Smooth muscle cell (in vitro differentiated cells): ENCODE measurements around the gene SUPV3L1. TPM values are rescaled to one million over a fixed set of nuclear protein-coding genes. Genes with fewer than 3 reads are reported as not detected.

Source experiments
- DNase-seq: peaks from one replicate; lab custom pipeline; 2025; ENCODE audit not compliant: unreplicated experiment; lab: John Stamatoyannopoulos, UW
- H2AFZ ChIP-seq: fragments of 200-600 bp; sonication (generic); 2 replicates; pipeline ENCODE4 v1.6.0; 2016; ENCODE audit warnings: antibody characterized with exemption, low read depth, mild to moderate bottlenecking
- H3F3A ChIP-seq: fragments of 200-600 bp; sonication (generic); 2 replicates; pipeline ENCODE4 v1.6.0; 2017; ENCODE audit warnings: antibody characterized with exemption, low read depth
- H3K27ac ChIP-seq: fragments of 200-600 bp; sonication (generic); 2 replicates; pipeline ENCODE4 v1.5.1; 2016; ENCODE audit warnings: low read depth, mild to moderate bottlenecking
- H3K27me3 ChIP-seq: fragments of 200-600 bp; sonication (generic); 2 replicates; pipeline ENCODE4 v1.6.1; 2016; ENCODE audit warnings: low read depth, mild to moderate bottlenecking
- H3K36me3 ChIP-seq: fragments of 200-600 bp; sonication (generic); 2 replicates; pipeline ENCODE4 v1.5.1; 2016; ENCODE audit warnings: low read depth
- H3K4me1 ChIP-seq: fragments of 200-600 bp; sonication (generic); 2 replicates; pipeline ENCODE4 v1.5.1; 2016; ENCODE audit warnings: low read depth
- H3K4me2 ChIP-seq: fragments of 200-600 bp; sonication (generic); 2 replicates; pipeline ENCODE4 v1.6.0; 2016; ENCODE audit warnings: mild to moderate bottlenecking
- H3K4me3 ChIP-seq: fragments of 200-600 bp; sonication (generic); 2 replicates; pipeline ENCODE4 v1.5.1; 2016; ENCODE audit warnings: mild to moderate bottlenecking
- H3K79me2 ChIP-seq: fragments of 200-600 bp; sonication (generic); 2 replicates; pipeline ENCODE4 v1.6.0; 2016; ENCODE audit warnings: low read depth, mild to moderate bottlenecking
- H3K9ac ChIP-seq: fragments of 200-600 bp; sonication (generic); 2 replicates; pipeline ENCODE4 v1.6.0; 2016; ENCODE audit warnings: low read depth
- H3K9me3 ChIP-seq: fragments of 200-600 bp; sonication (generic); replicated peaks from 2 replicates; pipeline ENCODE4 v1.5.1; 2016; ENCODE audit warnings: low read depth
- H4K20me1 ChIP-seq: fragments of 200-600 bp; sonication (generic); 2 replicates; pipeline ENCODE4 v1.6.0; 2016; ENCODE audit warnings: low read depth
- WGBS: methylation state at CpG from one replicate; pipeline ENCODE4 v1.1.7; 2016; ENCODE audit warnings: low lambda C conversion rate; 5-methylcytosine and 5-hydroxymethylcytosine counted together
- polyA plus RNA-seq: library from polyadenylated mRNA; unstranded; fragments of >200 nt; fragmentation: Nextera tagmentation; extraction: Ambion mirVana; gene quantifications from 2 replicates; pipeline ENCODE4 v1.2.1, GENCODE V29; 2016
- total RNA-seq: library from RNA; depleted of rRNA; stranded (reverse); fragments of >200 nt; gene quantifications from 2 replicates; pipeline ENCODE4 v1.2.3, GENCODE V29; 2014
- TF ChIP-seq, protein P1 (sequence below): fragments of 200-600 bp; sonication (generic); IDR thresholded peaks from 2 replicates; pipeline ENCODE4 v1.5.1; 2017; ENCODE audit warnings: borderline replicate concordance, mild to moderate bottlenecking, antibody characterized with exemption; ENCODE audit not compliant: insufficient read depth, poor library complexity, severe bottlenecking

The SUPV3L1 gene
- total and polyA plus RNA-seq, 2 experiments from 2014 or later = 21.0 to 32.6 TPM

DNA sequence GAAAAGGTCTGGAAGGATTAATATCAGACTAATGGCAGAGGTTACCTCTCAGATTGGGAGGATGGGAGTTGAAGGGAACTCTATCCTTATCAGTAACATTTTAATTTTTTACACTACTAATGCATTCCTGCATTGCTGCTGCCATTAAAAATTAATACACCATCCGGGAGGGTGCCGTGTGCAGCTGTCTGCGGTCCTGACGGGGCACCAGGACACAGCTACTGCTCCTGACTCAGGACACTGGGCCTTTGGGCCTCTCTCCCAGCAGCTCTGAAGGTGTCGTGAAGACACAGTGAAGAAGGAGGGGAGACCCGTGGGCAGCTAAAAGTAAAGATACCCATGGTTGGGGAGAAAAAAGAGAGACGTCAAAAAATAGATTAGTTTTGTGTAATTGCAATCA is 74.8 kb downstream of the SUPV3L1 start:
- H3K4me3 ChIP-seq = no peak overlapping the region
- no peaks in the 10 kb centered on the region for H3K36me3 ChIP-seq
- no peaks in the 10 kb centered on the region for H4K20me1 ChIP-seq
- 84% methylated on average over 7 of the region's 7 CpGs for WGBS
- H3K79me2 ChIP-seq = no peaks in the 10 kb centered on the region
- no peaks in the 10 kb centered on the region for H3F3A ChIP-seq
- H3K4me2 ChIP-seq = no peak overlapping the region
- H3K9me3 ChIP-seq = no peaks in the 10 kb centered on the region
- DNase-seq = no peak
- H3K9ac ChIP-seq = no peak overlapping the region
- TF ChIP-seq, protein P1, sequence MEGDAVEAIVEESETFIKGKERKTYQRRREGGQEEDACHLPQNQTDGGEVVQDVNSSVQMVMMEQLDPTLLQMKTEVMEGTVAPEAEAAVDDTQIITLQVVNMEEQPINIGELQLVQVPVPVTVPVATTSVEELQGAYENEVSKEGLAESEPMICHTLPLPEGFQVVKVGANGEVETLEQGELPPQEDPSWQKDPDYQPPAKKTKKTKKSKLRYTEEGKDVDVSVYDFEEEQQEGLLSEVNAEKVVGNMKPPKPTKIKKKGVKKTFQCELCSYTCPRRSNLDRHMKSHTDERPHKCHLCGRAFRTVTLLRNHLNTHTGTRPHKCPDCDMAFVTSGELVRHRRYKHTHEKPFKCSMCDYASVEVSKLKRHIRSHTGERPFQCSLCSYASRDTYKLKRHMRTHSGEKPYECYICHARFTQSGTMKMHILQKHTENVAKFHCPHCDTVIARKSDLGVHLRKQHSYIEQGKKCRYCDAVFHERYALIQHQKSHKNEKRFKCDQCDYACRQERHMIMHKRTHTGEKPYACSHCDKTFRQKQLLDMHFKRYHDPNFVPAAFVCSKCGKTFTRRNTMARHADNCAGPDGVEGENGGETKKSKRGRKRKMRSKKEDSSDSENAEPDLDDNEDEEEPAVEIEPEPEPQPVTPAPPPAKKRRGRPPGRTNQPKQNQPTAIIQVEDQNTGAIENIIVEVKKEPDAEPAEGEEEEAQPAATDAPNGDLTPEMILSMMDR = no peak
- H2AFZ ChIP-seq = no peak overlapping the region
- H3K27ac ChIP-seq = no peak overlapping the region
- H3K27me3 ChIP-seq = no peaks in the 10 kb centered on the region
- no peaks in the 10 kb centered on the region for H3K4me1 ChIP-seq

Other genes starting within 250 kb of the SUPV3L1 start
- gene DDX21, start 224.1 kb upstream of the SUPV3L1 start, total RNA-seq = 47.7 and 52.3 TPM in 2 replicates
- 9.9 and 11.0 TPM in 2 replicates for gene DDX21, start 224.1 kb upstream of the SUPV3L1 start, polyA plus RNA-seq
- 51.8 and 55.1 TPM in 2 replicates for gene KIFBP, start 191.4 kb upstream of the SUPV3L1 start, total RNA-seq
- gene KIFBP, start 191.4 kb upstream of the SUPV3L1 start, polyA plus RNA-seq = 37.6 and 38.0 TPM in 2 replicates
- gene SRGN, start 92.1 kb upstream of the SUPV3L1 start, total RNA-seq = not detected in 2 replicates
- not detected in 2 replicates for gene SRGN, start 92.1 kb upstream of the SUPV3L1 start, polyA plus RNA-seq
- 28.3 and 46.7 TPM in 2 replicates for gene VPS26A, start 56.1 kb upstream of the SUPV3L1 start, total RNA-seq
- gene VPS26A, start 56.1 kb upstream of the SUPV3L1 start, polyA plus RNA-seq = 36.8 and 45.4 TPM in 2 replicates
- 0.09 TPM in 1 of 2 replicates, not detected in the other for gene HKDC1, start 40.1 kb downstream of the SUPV3L1 start, total RNA-seq
- gene HKDC1, start 40.1 kb downstream of the SUPV3L1 start, polyA plus RNA-seq = 0.27 TPM in 1 of 2 replicates, not detected in the other
- gene HK1, start 98.3 kb downstream of the SUPV3L1 start, total RNA-seq = 62.7 and 67.6 TPM in 2 replicates
- gene HK1, start 98.3 kb downstream of the SUPV3L1 start, polyA plus RNA-seq = 123 and 134 TPM in 2 replicates
- not detected in 2 replicates for gene TACR2, start 236.7 kb downstream of the SUPV3L1 start, total RNA-seq
- 0.13 and 0.43 TPM in 2 replicates for gene TACR2, start 236.7 kb downstream of the SUPV3L1 start, polyA plus RNA-seq